ENCODE data around the gene FMNL2.

DNA sequence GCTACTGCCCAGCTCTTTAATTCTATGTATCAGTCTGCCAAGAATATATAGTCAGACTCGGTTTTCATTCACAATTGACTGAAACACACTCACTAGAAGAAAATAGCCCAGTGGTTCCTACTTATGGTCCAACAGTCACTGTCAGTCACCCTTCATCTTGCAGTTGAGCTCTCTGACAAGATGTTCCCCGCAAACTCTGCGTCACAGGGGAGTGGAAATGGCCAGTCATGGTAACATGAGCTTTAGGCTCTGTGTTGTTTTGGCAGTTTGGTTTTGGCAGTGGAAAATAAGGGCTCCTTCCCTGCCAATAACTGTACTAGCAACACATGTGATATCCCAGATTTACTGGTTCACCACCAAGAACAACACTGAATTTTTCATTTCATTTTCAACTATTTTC, 259.8 kb downstream of the FMNL2 start:
- no peak for TF ChIP-seq CTCF (IDR thresholded peaks at IDR 0.05)
- TF ChIP-seq ZFX (IDR thresholded peaks at IDR 0.05; ENCODE audit: borderline replicate concordance), result no peak
